Activated CD4-positive, alpha-beta T cell treated with anti-CD3 and anti-CD28 coated beads, Interleukin-2, amount 50 U/mL, for 16 hours (primary cell): ENCODE data around the gene COPG1.

Source experiments
- DNase-seq: peaks from one replicate; pipeline ENCODE4 v3.0.0-alpha.2; 2020

The COPG1 gene

GRCh38 chr3:129315223-129315997, 66.0 kb downstream of the COPG1 start:
- peak; percentile 24 for DNase-seq

GRCh38 chr3:129315998-129316247, 66.5 kb downstream of the COPG1 start:
- DNase-seq = no peak

- DNase-seq = peak; percentile 88
Observed at GRCh38 chr3:129316248-129317013, 67.0 kb downstream of the COPG1 start.

GRCh38 chr3:129317014-129317771, 67.8 kb downstream of the COPG1 start:
- no peak for DNase-seq

- DNase-seq = no peak
Observed at GRCh38 chr3:129317848-129318247, 68.4 kb downstream of the COPG1 start.

- DNase-seq = no peak
Observed at GRCh38 chr3:129318921-129319320, 69.5 kb downstream of the COPG1 start.

GRCh38 chr3:129320261-129320660, 70.9 kb downstream of the COPG1 start:
- DNase-seq = no peak

- no peak for DNase-seq
Observed at GRCh38 chr3:129320825-129321487, 71.5 kb downstream of the COPG1 start.

GRCh38 chr3:129321887-129322286, 72.5 kb downstream of the COPG1 start:
- no peak for DNase-seq

GRCh38 chr3:129323651-129324294, 74.4 kb downstream of the COPG1 start:
- DNase-seq = no peak

GRCh38 chr3:129324855-129325254, 75.4 kb downstream of the COPG1 start:
- DNase-seq = no peak

GRCh38 chr3:129325383-129325782, 76.0 kb downstream of the COPG1 start:
- no peak for DNase-seq

GRCh38 chr3:129326138-129326537, 76.7 kb downstream of the COPG1 start:
- DNase-seq = no peak

GRCh38 chr3:129326595-129326994, 77.2 kb downstream of the COPG1 start:
- no peak for DNase-seq
